ENCODE measurements around the gene CDCA4.

CDCA4 gene

GRCh38 chr14:105061428-105062047 lies 40.7 kb upstream of the CDCA4 start:
- Histone ChIP-seq H2AFZ (ENCODE audit: low read depth, low read length) (no peak overlapping the region), H4K20me1 (ENCODE audit: insufficient read depth, low read length) (no peaks in the 10 kb centered on the region), H3K36me3 (ENCODE audit: insufficient read depth, low read length) (no peaks in the 10 kb centered on the region), H3K27me3 (ENCODE audit: insufficient read depth, low read length, poor library complexity) (no peaks in the 10 kb centered on the region), H3K4me2 (ENCODE audit: insufficient read depth, low read length) (no peak overlapping the region), H3K4me1 (ENCODE audit: insufficient read depth, low read length) (0 out of 2 replicates have a peak, but pooled peaks cover 4% of the 10 kb centered on the region), H3K27ac (ENCODE audit: low read length) (no peak overlapping the region), H3K9ac (ENCODE audit: low read depth, low read length) (no peak overlapping the region), H3K4me3 (ENCODE audit: low read depth in 1 of 2, low read length in 2 of 2) (no peak overlapping the region), H3K79me2 (ENCODE audit: insufficient read depth, low read length) (no peaks in the 10 kb centered on the region), H3K9me3 (ENCODE audit: insufficient read depth, low read length, severe bottlenecking) (no peaks in the 10 kb centered on the region)
- TF ChIP-seq CTCF (IDR thresholded peaks at IDR 0.05; ENCODE audit: borderline replicate concordance, extremely low read depth, low read length, poor library complexity, severe bottlenecking) (no peak), EZH2 (IDR thresholded peaks at IDR 0.05; ENCODE audit: borderline replicate concordance, low read depth, low read length, severe bottlenecking) (no peak)
- DNase-seq (no peak), ATAC-seq (ENCODE audit: insufficient read depth, low read depth) (no peak)

GRCh38 chr14:105060751-105061427 lies 40.0 kb upstream of the CDCA4 start:
- Histone ChIP-seq H3K9me3 (ENCODE audit: insufficient read depth, low read length, severe bottlenecking) (no peaks in the 10 kb centered on the region), H3K27ac (ENCODE audit: low read length) (no peak overlapping the region), H3K4me3 (ENCODE audit: low read depth in 1 of 2, low read length in 2 of 2) (no peak overlapping the region), H3K27me3 (ENCODE audit: insufficient read depth, low read length, poor library complexity) (no peaks in the 10 kb centered on the region), H3K9ac (ENCODE audit: low read depth, low read length) (no peak overlapping the region), H3K4me1 (ENCODE audit: insufficient read depth, low read length) (0 out of 2 replicates have a peak, but pooled peaks cover 4% of the 10 kb centered on the region), H3K4me2 (ENCODE audit: insufficient read depth, low read length) (no peak overlapping the region), H3K36me3 (ENCODE audit: insufficient read depth, low read length) (no peaks in the 10 kb centered on the region), H4K20me1 (ENCODE audit: insufficient read depth, low read length) (no peaks in the 10 kb centered on the region), H2AFZ (ENCODE audit: low read depth, low read length) (no peak overlapping the region), H3K79me2 (ENCODE audit: insufficient read depth, low read length) (no peaks in the 10 kb centered on the region)
- ATAC-seq (ENCODE audit: insufficient read depth, low read depth) (no peak), DNase-seq (no peak)
- TF ChIP-seq EZH2 (IDR thresholded peaks at IDR 0.05; ENCODE audit: borderline replicate concordance, low read depth, low read length, severe bottlenecking) (no peak), CTCF (IDR thresholded peaks at IDR 0.05; ENCODE audit: borderline replicate concordance, extremely low read depth, low read length, poor library complexity, severe bottlenecking) (no peak)

DNA sequence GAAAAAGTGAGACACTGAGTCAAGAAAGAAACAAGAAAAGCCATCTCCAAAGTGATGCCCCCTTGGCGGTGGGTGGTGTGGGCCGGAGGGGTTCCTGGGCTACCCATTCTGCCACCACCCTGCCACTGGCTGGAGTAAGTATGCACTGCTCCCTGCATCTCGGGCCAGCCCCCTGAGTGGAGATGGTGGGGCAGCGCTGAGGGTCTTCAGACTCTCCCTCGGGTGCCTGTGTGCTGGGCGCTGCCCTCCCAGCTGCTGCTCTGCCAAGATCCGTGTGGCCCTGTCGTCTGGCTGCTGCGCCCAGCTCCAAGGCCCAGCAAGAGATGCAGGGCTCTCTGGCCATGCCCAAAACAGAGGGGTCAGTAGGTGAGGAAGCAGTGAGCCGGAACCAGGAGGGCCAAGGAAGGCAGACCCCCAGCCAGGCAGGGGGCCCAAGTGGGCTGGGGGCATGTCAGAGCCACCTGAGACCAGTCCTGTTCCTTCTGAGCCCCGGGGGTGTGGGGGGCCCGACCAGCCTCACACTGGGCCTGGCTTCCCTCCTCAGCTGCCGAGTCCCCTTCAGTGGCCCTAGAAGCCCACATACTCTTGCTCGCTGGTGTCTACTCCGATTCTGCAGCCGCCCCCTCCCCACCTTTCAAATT lies 39.2 kb upstream of the CDCA4 start:
- Histone ChIP-seq H3K27ac (ENCODE audit: low read length) (no peak overlapping the region), H3K27me3 (ENCODE audit: insufficient read depth, low read length, poor library complexity) (no peaks in the 10 kb centered on the region), H4K20me1 (ENCODE audit: insufficient read depth, low read length) (no peaks in the 10 kb centered on the region), H3K79me2 (ENCODE audit: insufficient read depth, low read length) (no peaks in the 10 kb centered on the region), H3K9ac (ENCODE audit: low read depth, low read length) (no peak overlapping the region), H3K4me1 (ENCODE audit: insufficient read depth, low read length) (no peaks in the 10 kb centered on the region), H2AFZ (ENCODE audit: low read depth, low read length) (no peak overlapping the region), H3K9me3 (ENCODE audit: insufficient read depth, low read length, severe bottlenecking) (no peaks in the 10 kb centered on the region), H3K4me2 (ENCODE audit: insufficient read depth, low read length) (no peak overlapping the region), H3K36me3 (ENCODE audit: insufficient read depth, low read length) (no peaks in the 10 kb centered on the region), H3K4me3 (ENCODE audit: low read depth in 1 of 2, low read length in 2 of 2) (no peak overlapping the region)
- ATAC-seq (ENCODE audit: insufficient read depth, low read depth), result no peak
- DNase-seq, result no peak
- no peak for TF ChIP-seq CTCF (IDR thresholded peaks at IDR 0.05; ENCODE audit: borderline replicate concordance, extremely low read depth, low read length, poor library complexity, severe bottlenecking)
- no peak for TF ChIP-seq EZH2 (IDR thresholded peaks at IDR 0.05; ENCODE audit: borderline replicate concordance, low read depth, low read length, severe bottlenecking)
